H9 (cell line): ENCODE results near the gene FYN. TPM values are rescaled to one million over a fixed set of nuclear protein-coding genes. Genes with fewer than 3 reads are reported as not detected.

ENCODE experiments used
- DNase-seq: peaks from one replicate; pipeline ENCODE4 v3.0.0-alpha.2; 2017
- H2AFZ ChIP-seq: one replicate; pipeline ENCODE4 v1.6.1; 2013; ENCODE audit warnings: mild to moderate bottlenecking, low read length, control low read depth, moderate library complexity
- H2AK5ac ChIP-seq: 2 replicates; pipeline ENCODE4 v1.6.1; 2013; ENCODE audit warnings: low read length, control low read depth, mixed read lengths; ENCODE audit not compliant: insufficient read length
- H2BK120ac ChIP-seq: one replicate; pipeline ENCODE4 v1.6.1; 2013; ENCODE audit warnings: low read depth, mild to moderate bottlenecking, low read length, control low read depth, inconsistent platforms; ENCODE audit not compliant: poor library complexity, severe bottlenecking
- H2BK12ac ChIP-seq: 2 replicates; pipeline ENCODE4 v1.6.1; 2013; ENCODE audit warnings: low read length, control low read depth, mixed read lengths, low read depth; ENCODE audit not compliant: insufficient read length
- H2BK15ac ChIP-seq: 2 replicates; pipeline ENCODE4 v1.6.1; 2013; ENCODE audit warnings: low read depth, low read length, control low read depth
- H2BK20ac ChIP-seq: one replicate; pipeline ENCODE4 v1.6.1; 2013; ENCODE audit warnings: low read depth, mild to moderate bottlenecking, low read length, control low read depth, inconsistent platforms; ENCODE audit not compliant: poor library complexity, severe bottlenecking
- H2BK5ac ChIP-seq: 2 replicates; pipeline ENCODE4 v1.6.1; 2013; ENCODE audit warnings: low read length, control low read depth, mixed read lengths; ENCODE audit not compliant: insufficient read length
- H3K14ac ChIP-seq: 2 replicates; pipeline ENCODE4 v1.6.1; 2013; ENCODE audit warnings: low read length, control low read depth; ENCODE audit not compliant: insufficient read depth
- H3K18ac ChIP-seq: 2 replicates; pipeline ENCODE4 v1.6.1; 2013; ENCODE audit warnings: low read depth, mild to moderate bottlenecking, mixed read lengths, low read length, control low read depth; ENCODE audit not compliant: insufficient read length
- H3K23ac ChIP-seq: 2 replicates; pipeline ENCODE4 v1.6.1; 2013; ENCODE audit warnings: low read length, control low read depth, mixed read lengths, low read depth; ENCODE audit not compliant: insufficient read length
- H3K23me2 ChIP-seq: 2 replicates; pipeline ENCODE4 v1.6.1; 2013; ENCODE audit warnings: low read depth, mild to moderate bottlenecking, mixed read lengths, low read length, control low read depth; ENCODE audit not compliant: insufficient read length, poor library complexity, severe bottlenecking
- H3K27ac ChIP-seq: 2 replicates; pipeline ENCODE4 v1.5.1; 2013; ENCODE audit warnings: low read length, control low read depth, mixed read lengths, low read depth; ENCODE audit not compliant: insufficient read length
- H3K27me3 ChIP-seq: 2 replicates; pipeline ENCODE4 v1.6.1; 2013; ENCODE audit warnings: low read length, control low read depth, inconsistent platforms; ENCODE audit not compliant: insufficient read depth
- H3K4ac ChIP-seq: 2 replicates; pipeline ENCODE4 v1.6.1; 2013; ENCODE audit warnings: low read depth, mild to moderate bottlenecking, control low read depth, inconsistent platforms, low read length, moderate library complexity
- H3K4me1 ChIP-seq: 2 replicates; pipeline ENCODE4 v1.6.1; 2013; ENCODE audit warnings: low read length, control low read depth, inconsistent platforms; ENCODE audit not compliant: insufficient read depth
- H3K4me2 ChIP-seq: 2 replicates; pipeline ENCODE4 v1.6.1; 2013; ENCODE audit warnings: low read length, control low read depth, mixed read lengths; ENCODE audit not compliant: insufficient read length, insufficient read depth
- H3K56ac ChIP-seq: 2 replicates; pipeline ENCODE4 v1.6.1; 2013; ENCODE audit warnings: low read depth, mild to moderate bottlenecking, mixed read lengths, low read length, control low read depth; ENCODE audit not compliant: insufficient read length
- H3K79me1 ChIP-seq: 2 replicates; pipeline ENCODE4 v1.6.1; 2013; ENCODE audit warnings: low read depth, mild to moderate bottlenecking, moderate library complexity, low read length, control low read depth, inconsistent platforms; ENCODE audit not compliant: insufficient read depth, poor library complexity, severe bottlenecking
- H3K79me2 ChIP-seq: 2 replicates; pipeline ENCODE4 v1.6.1; 2013; ENCODE audit warnings: low read length, control low read depth, inconsistent platforms; ENCODE audit not compliant: insufficient read depth
- H3K9ac ChIP-seq: 2 replicates; pipeline ENCODE4 v1.6.1; 2013; ENCODE audit warnings: low read length, control low read depth, mixed read lengths; ENCODE audit not compliant: insufficient read length; ENCODE audit errors: extremely low read depth
- H3K9me3 ChIP-seq: one replicate; pipeline ENCODE4 v1.6.1; 2013; ENCODE audit warnings: low read depth, low read length, inconsistent platforms; ENCODE audit not compliant: control insufficient read depth
- H3T11ph ChIP-seq: one replicate; pipeline ENCODE4 v1.6.1; 2013; ENCODE audit warnings: mild to moderate bottlenecking, low read length, control low read depth, inconsistent platforms
- H4K20me1 ChIP-seq: one replicate; pipeline ENCODE4 v1.6.1; 2013; ENCODE audit not compliant: control insufficient read depth, insufficient read length, insufficient read depth
- H4K5ac ChIP-seq: 2 replicates; pipeline ENCODE4 v1.6.1; 2013; ENCODE audit warnings: low read depth, mild to moderate bottlenecking, mixed read lengths, low read length, control low read depth; ENCODE audit not compliant: insufficient read length
- H4K8ac ChIP-seq: replicated peaks from 2 replicates; pipeline ENCODE4 v1.6.1; 2013; ENCODE audit warnings: low read length, control low read depth, mixed read lengths, low read depth; ENCODE audit not compliant: insufficient read length
- H4K91ac ChIP-seq: 2 replicates; pipeline ENCODE4 v1.6.1; 2013; ENCODE audit warnings: low read depth, mild to moderate bottlenecking, moderate library complexity, mixed read lengths, low read length, control low read depth; ENCODE audit not compliant: insufficient read length
- H3K27ac Mint-ChIP-seq, 3 experiments: 2 replicates in 2 of 3; 3 replicates in 1 of 3; pipeline ENCODE4 v1.8.0; 2020 to 2021; ENCODE audit warnings: mixed read lengths in 3 of 3, mild to moderate bottlenecking in 1 of 3, moderate library complexity in 1 of 3
- H3K27me3 Mint-ChIP-seq: 2 replicates; pipeline ENCODE4 v1.8.0; 2021; ENCODE audit warnings: low read depth, mild to moderate bottlenecking, moderate library complexity, mixed read lengths
- H3K36me3 Mint-ChIP-seq, 3 experiments: 2 replicates in 2 of 3; 3 replicates in 1 of 3; pipeline ENCODE4 v1.8.0; 2020 to 2021; ENCODE audit warnings: low read depth in 3 of 3, mixed read lengths in 3 of 3; ENCODE audit not compliant: insufficient read depth in 1 of 3
- H3K4me1 Mint-ChIP-seq, 2 experiments: 2 replicates each; pipeline ENCODE4 v1.8.0; 2020; ENCODE audit warnings: mixed read lengths in 2 of 2
- H3K4me3 Mint-ChIP-seq, 2 experiments: 2 replicates in 1 of 2; 3 replicates in 1 of 2; pipeline ENCODE4 v1.8.0; 2020 to 2021; ENCODE audit warnings: mild to moderate bottlenecking in 2 of 2, mixed read lengths in 2 of 2, moderate library complexity in 1 of 2
- H3K9me3 Mint-ChIP-seq, 2 experiments: 2 replicates in 1 of 2; 3 replicates in 1 of 2; pipeline ENCODE4 v1.8.0; 2020; ENCODE audit warnings: mild to moderate bottlenecking in 2 of 2, mixed read lengths in 2 of 2, moderate library complexity in 1 of 2
- WGBS: extraction: QIAGEN DNeasy Blood & Tissue Kit; methylation state at CpG from one replicate; pipeline ENCODE4 v1.1.7; 2013; ENCODE audit warnings: missing lambda C conversion rate, low lambda C conversion rate, mixed read lengths; ENCODE audit not compliant: insufficient read length; ENCODE audit errors: extremely low coverage; 5-methylcytosine and 5-hydroxymethylcytosine counted together
- total RNA-seq: library from RNA; stranded (reverse); gene quantifications from 2 replicates; pipeline ENCODE4 v1.2.1, GENCODE V29; 2021
- TF ChIP-seq, protein P1 (sequence below): fragments of 200-600 bp; sonication (generic); conservative IDR thresholded peaks from 3 replicates; pipeline ENCODE4 v1.8.0; 2021; ENCODE audit warnings: antibody characterized with exemption, mild to moderate bottlenecking

Gene FYN
- total RNA-seq, 1 experiment from 2014 or later: 64.8 TPM

DNA sequence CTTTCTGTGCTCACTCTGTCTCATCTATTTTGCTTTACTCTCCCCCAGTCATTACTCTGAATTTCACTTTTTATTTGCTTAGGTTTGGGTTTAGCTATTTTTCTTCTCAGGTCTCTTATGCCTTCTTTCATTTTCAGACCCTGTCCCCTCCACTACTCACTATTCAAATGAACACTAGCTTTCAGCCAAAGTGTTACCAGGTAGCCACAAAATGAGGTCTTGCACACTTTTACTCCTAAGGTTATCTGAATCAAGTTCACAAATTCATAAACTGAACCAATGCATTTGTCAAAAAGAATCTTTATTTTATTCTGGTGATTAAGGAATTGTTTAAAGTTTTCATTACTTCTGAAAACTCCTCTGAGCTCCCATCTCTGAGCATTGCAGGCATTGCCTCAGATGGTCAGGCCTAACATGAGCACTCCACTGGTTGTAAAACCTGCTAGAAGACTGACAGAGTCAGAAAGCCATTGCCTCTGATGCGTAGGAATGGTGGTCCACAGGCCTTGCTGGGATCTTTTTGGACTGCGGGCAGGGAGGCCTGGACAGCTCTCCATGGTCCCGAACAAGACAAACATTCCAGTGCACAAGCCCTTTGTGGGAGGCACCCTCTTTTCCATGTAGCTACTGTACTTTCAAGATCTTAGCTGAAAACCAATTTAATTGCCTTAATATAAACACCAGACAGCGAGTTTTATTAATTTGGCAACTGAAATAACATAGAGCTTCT is 48.5 kb downstream of the FYN start:
- H3K79me1 ChIP-seq: no peaks in the 10 kb centered on the region
- H3K4ac ChIP-seq: no peak overlapping the region
- H3K36me3 Mint-ChIP-seq: peaks cover 2 to 5% (median 4%) of the 10 kb centered on the region in 3 experiments; a peak in 4 of 7 replicates
- no peak overlapping the region for H4K91ac ChIP-seq
- no peaks in the 10 kb centered on the region for H3K9me3 ChIP-seq
- H3K4me2 ChIP-seq: no peak overlapping the region
- H2BK120ac ChIP-seq: no peak overlapping the region
- H3K27ac Mint-ChIP-seq: no peak overlapping the region
- TF ChIP-seq, protein P1, sequence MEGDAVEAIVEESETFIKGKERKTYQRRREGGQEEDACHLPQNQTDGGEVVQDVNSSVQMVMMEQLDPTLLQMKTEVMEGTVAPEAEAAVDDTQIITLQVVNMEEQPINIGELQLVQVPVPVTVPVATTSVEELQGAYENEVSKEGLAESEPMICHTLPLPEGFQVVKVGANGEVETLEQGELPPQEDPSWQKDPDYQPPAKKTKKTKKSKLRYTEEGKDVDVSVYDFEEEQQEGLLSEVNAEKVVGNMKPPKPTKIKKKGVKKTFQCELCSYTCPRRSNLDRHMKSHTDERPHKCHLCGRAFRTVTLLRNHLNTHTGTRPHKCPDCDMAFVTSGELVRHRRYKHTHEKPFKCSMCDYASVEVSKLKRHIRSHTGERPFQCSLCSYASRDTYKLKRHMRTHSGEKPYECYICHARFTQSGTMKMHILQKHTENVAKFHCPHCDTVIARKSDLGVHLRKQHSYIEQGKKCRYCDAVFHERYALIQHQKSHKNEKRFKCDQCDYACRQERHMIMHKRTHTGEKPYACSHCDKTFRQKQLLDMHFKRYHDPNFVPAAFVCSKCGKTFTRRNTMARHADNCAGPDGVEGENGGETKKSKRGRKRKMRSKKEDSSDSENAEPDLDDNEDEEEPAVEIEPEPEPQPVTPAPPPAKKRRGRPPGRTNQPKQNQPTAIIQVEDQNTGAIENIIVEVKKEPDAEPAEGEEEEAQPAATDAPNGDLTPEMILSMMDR: no peak
- H3K4me1 ChIP-seq: no peaks in the 10 kb centered on the region
- H3T11ph ChIP-seq: no peak overlapping the region
- H3K18ac ChIP-seq: no peak overlapping the region
- no peak overlapping the region for H4K5ac ChIP-seq
- H3K23ac ChIP-seq: no peak overlapping the region
- H2AK5ac ChIP-seq: no peak overlapping the region
- H3K9me3 Mint-ChIP-seq: peaks cover 0 to 3% of the 10 kb centered on the region in 2 experiments; a peak in 2 of 5 replicates
- H2BK5ac ChIP-seq: no peak overlapping the region
- H3K4me3 Mint-ChIP-seq: no peak overlapping the region
- no peak for DNase-seq
- H4K8ac ChIP-seq: no peak overlapping the region
- H2AFZ ChIP-seq: no peak overlapping the region
- H3K4me1 Mint-ChIP-seq: no peaks in the 10 kb centered on the region
- H3K14ac ChIP-seq: no peak overlapping the region
- no peaks in the 10 kb centered on the region for H3K27me3 Mint-ChIP-seq
- H3K27me3 ChIP-seq: no peaks in the 10 kb centered on the region
- no peak overlapping the region for H2BK15ac ChIP-seq
- H3K23me2 ChIP-seq: no peaks in the 10 kb centered on the region
- no peak overlapping the region for H2BK12ac ChIP-seq
- no peak overlapping the region for H3K9ac ChIP-seq
- no peak overlapping the region for H3K27ac ChIP-seq
- no peak overlapping the region for H3K56ac ChIP-seq
- H3K79me2 ChIP-seq: peaks cover 3% of the 10 kb centered on the region; the same call in 1 of the 2 replicates
- H4K20me1 ChIP-seq: no peaks in the 10 kb centered on the region
- H2BK20ac ChIP-seq: no peak overlapping the region
- WGBS: no CpG with 5 or more reads among the region's 4 CpGs
